Measurements from ENCODE around the gene MTHFD1L. TPM values are rescaled to one million over a fixed set of nuclear protein-coding genes. Genes with fewer than 3 reads are reported as not detected.
A peak's percentile ranks its signal among the peaks of the same experiment; 100 is the strongest.
"Not testable (repeated sequence)": the region's sequence is repeated elsewhere in the genome, so short reads cannot be mapped to it uniquely, and the experiment has no call there.

Gene MTHFD1L
- total and polyA plus RNA-seq, 7 experiments from 2014 or later = 5.7 to 57.8 (median 7.8) TPM

GRCh38 chr6:150848400-150848799 lies 17.1 kb upstream of the MTHFD1L start:
- intact Hi-C loops (cut with micrococcal nuclease) = no loop called here
- H3K4me3 ChIP-seq (ENCODE audit: low read length) = no peak overlapping the region
- CTCF ChIA-PET = no interaction called here
- no peaks in the 10 kb centered on the region for H3K9me3 ChIP-seq (ENCODE audit: control insufficient read depth in 2 of 3, low read length in 3 of 3)
- peaks cover 0 to 8% (median 0%) of the 10 kb centered on the region in 7 donors for H3K4me1 Mint-ChIP-seq
- ATAC-seq (no peak), DNase-seq (no peak)
- H3K4me1 ChIP-seq (ENCODE audit: control insufficient read depth in 2 of 2, insufficient read depth in 2 of 2, low read length in 2 of 2) = no peaks in the 10 kb centered on the region
- H3K36me3 ChIP-seq (ENCODE audit: control insufficient read depth in 2 of 3, insufficient read depth in 3 of 3, low read length in 3 of 3) = no peaks in the 10 kb centered on the region
- POLR2A ChIA-PET = no interaction called here
- H3K27ac Mint-ChIP-seq = peak overlapping the region in 1 of 9 donors; percentile 14
- H3K27me3 Mint-ChIP-seq = peaks cover 6 to 46% (median 12%) of the 10 kb centered on the region in 5 donors
- no peak overlapping the region for H3K27ac ChIP-seq (ENCODE audit: low read depth, low read length)
- no peaks in the 10 kb centered on the region for H3K9me3 Mint-ChIP-seq
- no peak overlapping the region for H3K4me3 Mint-ChIP-seq
- H3K36me3 Mint-ChIP-seq = no peaks in the 10 kb centered on the region
- no peaks in the 10 kb centered on the region for H3K27me3 ChIP-seq (ENCODE audit: control insufficient read depth in 2 of 2, insufficient read depth in 2 of 2, low read length in 2 of 2)

GRCh38 chr6:150854392-150854791 lies 11.1 kb upstream of the MTHFD1L start:
- not testable (repeated sequence) for DNase-seq, ATAC-seq

GRCh38 chr6:150855171-150855570 lies 10.3 kb upstream of the MTHFD1L start:
- H3K9me3 Mint-ChIP-seq; POLR2A ChIA-PET; ATAC-seq; H3K36me3 ChIP-seq (ENCODE audit: control insufficient read depth in 2 of 3, insufficient read depth in 3 of 3, low read length in 3 of 3); H3K27me3 ChIP-seq (ENCODE audit: control insufficient read depth in 2 of 2, insufficient read depth in 2 of 2, low read length in 2 of 2); H3K4me3 ChIP-seq (ENCODE audit: low read length); H3K27ac ChIP-seq (ENCODE audit: low read depth, low read length); intact Hi-C loops (cut with micrococcal nuclease); H3K4me3 Mint-ChIP-seq; CTCF ChIA-PET; H3K27ac Mint-ChIP-seq; H3K4me1 Mint-ChIP-seq; H3K9me3 ChIP-seq (ENCODE audit: control insufficient read depth in 2 of 3, low read length in 3 of 3); DNase-seq; H3K36me3 Mint-ChIP-seq; H3K4me1 ChIP-seq (ENCODE audit: control insufficient read depth in 2 of 2, insufficient read depth in 2 of 2, low read length in 2 of 2): not testable (repeated sequence)
- peaks cover 4 to 22% (median 17%) of the 10 kb centered on the region in 5 donors for H3K27me3 Mint-ChIP-seq

More at GRCh38 chr6:150854392-150854791, 11.1 kb upstream of the MTHFD1L start:
- H3K9me3 ChIP-seq (ENCODE audit: control insufficient read depth in 2 of 3, low read length in 3 of 3); H3K4me3 Mint-ChIP-seq; CTCF ChIA-PET; H3K4me3 ChIP-seq (ENCODE audit: low read length); H3K36me3 ChIP-seq (ENCODE audit: control insufficient read depth in 2 of 3, insufficient read depth in 3 of 3, low read length in 3 of 3); H3K9me3 Mint-ChIP-seq; H3K27ac ChIP-seq (ENCODE audit: low read depth, low read length); H3K36me3 Mint-ChIP-seq; POLR2A ChIA-PET; H3K27me3 ChIP-seq (ENCODE audit: control insufficient read depth in 2 of 2, insufficient read depth in 2 of 2, low read length in 2 of 2); intact Hi-C loops (cut with micrococcal nuclease); H3K4me1 ChIP-seq (ENCODE audit: control insufficient read depth in 2 of 2, insufficient read depth in 2 of 2, low read length in 2 of 2); H3K27ac Mint-ChIP-seq: not testable (repeated sequence)
- Mint-ChIP-seq H3K4me1 (peaks cover 0 to 10% (median 0%) of the 10 kb centered on the region in 7 donors), H3K27me3 (peaks cover 4 to 24% (median 20%) of the 10 kb centered on the region in 5 donors)

GRCh38 chr6:150857062-150857944 lies 8.2 kb upstream of the MTHFD1L start:
- Mint-ChIP-seq H3K9me3 (peaks cover 0 to 3% (median 0%) of the 10 kb centered on the region in 11 donors), H3K36me3 (peaks cover 0 to 2% (median 0%) of the 10 kb centered on the region in 5 donors), H3K4me3 (no peak overlapping the region), H3K4me1 (peaks cover 0 to 17% (median 0%) of the 10 kb centered on the region in 7 donors), H3K27me3 (peaks cover 11 to 35% (median 19%) of the 10 kb centered on the region in 5 donors), H3K27ac (no peak overlapping the region)
- intact Hi-C loops (cut with micrococcal nuclease) = no loop called here
- H3K36me3 ChIP-seq (ENCODE audit: control insufficient read depth in 2 of 3, insufficient read depth in 3 of 3, low read length in 3 of 3) = no peaks in the 10 kb centered on the region
- DNase-seq (no peak), ATAC-seq (no peak)
- no peaks in the 10 kb centered on the region for H3K27me3 ChIP-seq (ENCODE audit: control insufficient read depth in 2 of 2, insufficient read depth in 2 of 2, low read length in 2 of 2)
- no peak overlapping the region for H3K27ac ChIP-seq (ENCODE audit: low read depth, low read length)
- no peaks in the 10 kb centered on the region for H3K9me3 ChIP-seq (ENCODE audit: control insufficient read depth in 2 of 3, low read length in 3 of 3)
- ChIA-PET CTCF (no interaction called here), POLR2A (no interaction called here)
- H3K4me3 ChIP-seq (ENCODE audit: low read length) = no peak overlapping the region
- no peaks in the 10 kb centered on the region for H3K4me1 ChIP-seq (ENCODE audit: control insufficient read depth in 2 of 2, insufficient read depth in 2 of 2, low read length in 2 of 2)

- Histone ChIP-seq H3K27me3 (ENCODE audit: control insufficient read depth in 2 of 2, insufficient read depth in 2 of 2, low read length in 2 of 2) (no peaks in the 10 kb centered on the region), H3K4me3 (ENCODE audit: low read length) (no peak overlapping the region), H3K9me3 (ENCODE audit: control insufficient read depth in 2 of 3, low read length in 3 of 3) (no peaks in the 10 kb centered on the region), H3K27ac (ENCODE audit: low read depth, low read length) (no peak overlapping the region), H3K36me3 (ENCODE audit: control insufficient read depth in 2 of 3, insufficient read depth in 3 of 3, low read length in 3 of 3) (no peaks in the 10 kb centered on the region), H3K4me1 (ENCODE audit: control insufficient read depth in 2 of 2, insufficient read depth in 2 of 2, low read length in 2 of 2) (no peaks in the 10 kb centered on the region)
- Mint-ChIP-seq H3K27ac (no peak overlapping the region), H3K36me3 (peaks cover 0 to 4% (median 0%) of the 10 kb centered on the region in 5 donors), H3K9me3 (peaks cover 0 to 3% (median 0%) of the 10 kb centered on the region in 11 donors), H3K27me3 (peaks cover 17 to 40% (median 22%) of the 10 kb centered on the region in 5 donors), H3K4me3 (no peak overlapping the region), H3K4me1 (peaks cover 0 to 24% (median 0%) of the 10 kb centered on the region in 7 donors)
- ChIA-PET CTCF (no interaction called here), POLR2A (no interaction called here)
- intact Hi-C loops (cut with micrococcal nuclease) = no loop called here
- no peak for ATAC-seq
- DNase-seq = no peak
Observed at GRCh38 chr6:150857945-150858308, 7.6 kb upstream of the MTHFD1L start.

GRCh38 chr6:150861448-150862168 lies 3.9 kb upstream of the MTHFD1L start:
- H3K27ac ChIP-seq (ENCODE audit: low read depth, low read length); intact Hi-C loops (cut with micrococcal nuclease); H3K4me3 Mint-ChIP-seq; H3K36me3 Mint-ChIP-seq; H3K36me3 ChIP-seq (ENCODE audit: control insufficient read depth in 2 of 3, insufficient read depth in 3 of 3, low read length in 3 of 3); H3K9me3 Mint-ChIP-seq; H3K4me3 ChIP-seq (ENCODE audit: low read length); H3K4me1 ChIP-seq (ENCODE audit: control insufficient read depth in 2 of 2, insufficient read depth in 2 of 2, low read length in 2 of 2); DNase-seq; POLR2A ChIA-PET; H3K27ac Mint-ChIP-seq; H3K27me3 ChIP-seq (ENCODE audit: control insufficient read depth in 2 of 2, insufficient read depth in 2 of 2, low read length in 2 of 2); ATAC-seq; CTCF ChIA-PET; H3K9me3 ChIP-seq (ENCODE audit: control insufficient read depth in 2 of 3, low read length in 3 of 3): not testable (repeated sequence)
- H3K4me1 Mint-ChIP-seq = peaks cover 4 to 30% (median 4%) of the 10 kb centered on the region in 7 donors
- peaks cover 10 to 31% (median 22%) of the 10 kb centered on the region in 5 donors for H3K27me3 Mint-ChIP-seq
